Lung (tissue), 12 donors: ENCODE results near the gene VEZT. TPM values are rescaled to one million over a fixed set of nuclear protein-coding genes. Genes with fewer than 3 reads are reported as not detected.

Experiments used
- ATAC-seq: fragments of 200-7000 bp; cut with Tn5 transposase; one replicate; pipeline ENCODE4 v1.9.1; 2020; ENCODE audit warnings: moderate number of reproducible peaks; ENCODE audit not compliant: insufficient read depth, low FRiP score
- DNase-seq, 3 donors: peaks; one replicate each; pipeline ENCODE4 v3.0.0-alpha.2; 2013 to 2017
- H3K27ac ChIP-seq, 2 donors: one replicate each; pipeline ENCODE4 v1.5.1; 2013; ENCODE audit warnings: mild to moderate bottlenecking in 2 of 2, moderate library complexity in 2 of 2, control low read depth in 1 of 2, inconsistent platforms in 1 of 2, low read depth in 1 of 2, low read length in 1 of 2
- H3K27me3 ChIP-seq, 3 donors: one replicate each; pipeline ENCODE4 v1.5.1; 2013; ENCODE audit warnings: low read length in 2 of 3; ENCODE audit not compliant: control insufficient read depth in 3 of 3, insufficient read depth in 3 of 3
- H3K36me3 ChIP-seq, 4 donors: one replicate each; pipeline ENCODE4 v1.5.1; 2013; ENCODE audit warnings: low read length in 4 of 4, mild to moderate bottlenecking in 1 of 4, moderate library complexity in 1 of 4; ENCODE audit not compliant: control insufficient read depth in 4 of 4, insufficient read depth in 4 of 4
- H3K4me1 ChIP-seq, 5 donors: one replicate each; pipeline ENCODE4 v1.5.1; 2013; ENCODE audit warnings: low read length in 5 of 5, mild to moderate bottlenecking in 2 of 5, moderate library complexity in 1 of 5; ENCODE audit not compliant: control insufficient read depth in 5 of 5, insufficient read depth in 5 of 5
- H3K4me3 ChIP-seq: one replicate; pipeline ENCODE4 v1.5.1; 2013; ENCODE audit warnings: mild to moderate bottlenecking, control low read depth, moderate library complexity
- H3K9ac ChIP-seq, 2 donors: one replicate each; pipeline ENCODE4 v1.5.1; 2013; ENCODE audit warnings: low read length in 2 of 2, control low read depth in 1 of 2; ENCODE audit not compliant: insufficient read depth in 1 of 2
- H3K9me3 ChIP-seq, 4 donors: one replicate each; pipeline ENCODE4 v1.5.1; 2013; ENCODE audit warnings: low read length in 3 of 4, mild to moderate bottlenecking in 1 of 4, moderate library complexity in 1 of 4; ENCODE audit not compliant: control insufficient read depth in 4 of 4, insufficient read depth in 3 of 4
- WGBS, 2 donors: extraction: QIAGEN DNeasy Blood & Tissue Kit; methylation state at CpG; one replicate each; pipeline ENCODE4 v1.1.7; 2013; 5-methylcytosine and 5-hydroxymethylcytosine counted together
- polyA plus RNA-seq, 2 donors: library from polyadenylated mRNA; stranded (reverse); fragments of 200-250 nt; gene quantifications; one replicate each; pipeline ENCODE4 v1.2.1, GENCODE V29; 2013
- total RNA-seq, 2 donors: library from RNA; depleted of rRNA in 1 of 2; stranded (reverse); fragments of >200 nt in 1 of 2; gene quantifications; one replicate each; pipeline ENCODE4 v1.2.1, GENCODE V29; 2014 to 2021
- TF ChIP-seq, protein P1 (sequence below): IDR thresholded peaks from 2 replicates; pipeline ENCODE4 v1.5.1; 2012; ENCODE audit warnings: mild to moderate bottlenecking; ENCODE audit errors: control extremely low read depth, extremely low read depth
- donor health status: control.
- donor health status: control.
- donor health status: Bipolar disorder and iron deficiency.
- donor health status: healthy.
- donor health status: DM: yes; HTN: yes; CAD: no.

VEZT gene
- total and polyA plus RNA-seq, 4 donors, result 28.6 to 144 (median 47.3) TPM

DNA sequence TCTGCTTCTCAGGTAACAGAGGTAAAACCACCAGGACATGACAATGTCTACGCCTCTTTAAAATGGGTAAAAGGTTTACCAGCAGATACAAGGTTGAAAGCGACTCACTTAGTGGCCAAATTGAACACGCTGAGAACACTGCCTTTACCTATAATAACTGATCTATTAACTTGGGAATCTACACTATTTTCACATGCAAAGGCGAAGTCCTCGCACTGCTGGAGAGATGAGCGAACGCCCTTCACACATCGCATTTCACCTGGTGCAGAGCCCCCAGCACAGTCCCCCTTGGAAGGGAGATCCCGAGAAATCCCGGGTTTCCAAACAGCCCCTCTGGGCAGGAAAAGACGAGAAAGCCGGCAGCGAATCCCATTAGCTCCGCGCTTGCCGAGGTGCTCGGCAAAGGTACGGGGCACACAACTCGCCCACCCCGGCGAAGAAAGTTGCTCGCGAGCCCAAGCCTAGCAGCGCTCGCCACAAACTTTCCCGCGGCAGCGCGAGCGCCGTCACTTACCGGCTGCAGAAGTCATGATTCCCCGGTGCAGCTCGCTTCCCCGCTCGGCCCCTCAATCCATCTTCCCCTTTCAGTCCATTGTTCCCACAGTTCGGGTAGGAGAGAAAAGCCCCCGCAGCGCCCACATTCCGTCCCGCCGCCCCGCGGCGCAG is 763 bp upstream of the VEZT start:
- TF ChIP-seq, protein P1, sequence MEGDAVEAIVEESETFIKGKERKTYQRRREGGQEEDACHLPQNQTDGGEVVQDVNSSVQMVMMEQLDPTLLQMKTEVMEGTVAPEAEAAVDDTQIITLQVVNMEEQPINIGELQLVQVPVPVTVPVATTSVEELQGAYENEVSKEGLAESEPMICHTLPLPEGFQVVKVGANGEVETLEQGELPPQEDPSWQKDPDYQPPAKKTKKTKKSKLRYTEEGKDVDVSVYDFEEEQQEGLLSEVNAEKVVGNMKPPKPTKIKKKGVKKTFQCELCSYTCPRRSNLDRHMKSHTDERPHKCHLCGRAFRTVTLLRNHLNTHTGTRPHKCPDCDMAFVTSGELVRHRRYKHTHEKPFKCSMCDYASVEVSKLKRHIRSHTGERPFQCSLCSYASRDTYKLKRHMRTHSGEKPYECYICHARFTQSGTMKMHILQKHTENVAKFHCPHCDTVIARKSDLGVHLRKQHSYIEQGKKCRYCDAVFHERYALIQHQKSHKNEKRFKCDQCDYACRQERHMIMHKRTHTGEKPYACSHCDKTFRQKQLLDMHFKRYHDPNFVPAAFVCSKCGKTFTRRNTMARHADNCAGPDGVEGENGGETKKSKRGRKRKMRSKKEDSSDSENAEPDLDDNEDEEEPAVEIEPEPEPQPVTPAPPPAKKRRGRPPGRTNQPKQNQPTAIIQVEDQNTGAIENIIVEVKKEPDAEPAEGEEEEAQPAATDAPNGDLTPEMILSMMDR, result no peak
- peak overlapping the region; percentile 62 for H3K4me3 ChIP-seq
- H3K27ac ChIP-seq, result peak overlapping the region; percentile 94 to 96
- no peaks in the 10 kb centered on the region for H3K9me3 ChIP-seq
- WGBS, 2 donors, result 0% methylated on average over 43 to 45 of the region's 45 CpGs
- ATAC-seq (peak; percentile 9), DNase-seq (peak in 2 of 3 donors; percentile 50 to 74)
- H3K9ac ChIP-seq, result peak overlapping the region; percentile 63 to 68
- H3K36me3 ChIP-seq, result no peaks in the 10 kb centered on the region
- no peaks in the 10 kb centered on the region for H3K27me3 ChIP-seq
- peaks cover 3 to 15% (median 8%) of the 10 kb centered on the region in 5 donors for H3K4me1 ChIP-seq

DNA sequence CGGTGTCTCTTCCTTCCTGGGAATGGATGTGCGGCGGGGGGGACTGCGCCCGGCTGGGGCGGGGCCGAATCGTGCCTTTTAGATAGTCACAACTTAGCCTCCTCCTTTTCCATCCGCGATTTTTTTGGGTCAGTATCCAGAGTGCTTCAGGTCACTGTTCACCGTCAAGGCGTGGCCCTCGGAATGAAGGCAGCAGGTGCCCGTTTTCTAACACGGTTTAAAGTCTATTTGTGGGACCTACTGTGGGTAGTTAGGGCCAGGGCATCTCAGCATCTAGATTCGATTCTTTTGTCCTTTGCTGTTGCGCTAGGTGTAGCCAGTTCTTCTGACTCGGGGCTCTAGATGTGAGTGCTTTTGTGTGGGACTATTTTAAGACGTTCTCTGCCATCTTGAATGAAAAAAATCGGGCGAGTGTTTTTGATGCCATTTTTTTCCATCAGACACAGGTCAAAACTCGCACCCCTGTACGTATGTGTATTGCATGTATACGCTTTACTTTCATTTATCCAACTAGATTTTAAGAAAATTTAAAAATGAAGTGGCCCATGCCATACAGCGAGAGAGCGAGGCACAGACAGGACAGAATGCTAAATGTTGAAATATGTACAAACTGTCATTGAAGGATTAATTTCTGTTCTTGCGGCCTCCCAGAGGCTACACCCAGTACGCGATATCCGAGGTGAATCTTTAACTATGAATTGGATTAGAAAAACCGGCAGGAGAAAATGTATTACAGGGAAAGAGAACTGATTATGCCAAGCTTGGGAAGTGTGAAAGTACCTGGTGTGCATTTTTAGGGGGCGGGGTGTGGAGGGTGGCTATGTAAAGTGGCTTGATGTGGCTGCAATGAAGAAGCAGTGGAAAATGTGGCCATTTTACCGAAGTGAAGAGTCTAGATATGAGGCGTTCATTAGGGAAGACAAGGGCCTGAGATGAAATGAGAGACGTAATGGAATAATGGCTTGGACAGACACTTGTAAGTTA is 835 bp downstream of the VEZT start:
- no peaks in the 10 kb centered on the region for H3K27me3 ChIP-seq
- peak overlapping the region; percentile 69 for H3K4me3 ChIP-seq
- H3K9me3 ChIP-seq, result no peaks in the 10 kb centered on the region
- DNase-seq (peak; percentile 34 to 75 (median 71)), ATAC-seq (peak; percentile 39)
- peaks cover 3 to 15% (median 6%) of the 10 kb centered on the region in 5 donors for H3K4me1 ChIP-seq
- no peaks in the 10 kb centered on the region for H3K36me3 ChIP-seq
- TF ChIP-seq, protein P1, result no peak
- peak overlapping the region; percentile 60 to 96 for H3K9ac ChIP-seq
- 1% methylated on average over 35 of the region's 35 CpGs for WGBS, 2 donors
- H3K27ac ChIP-seq, result peak overlapping the region; percentile 96 to 97

DNA sequence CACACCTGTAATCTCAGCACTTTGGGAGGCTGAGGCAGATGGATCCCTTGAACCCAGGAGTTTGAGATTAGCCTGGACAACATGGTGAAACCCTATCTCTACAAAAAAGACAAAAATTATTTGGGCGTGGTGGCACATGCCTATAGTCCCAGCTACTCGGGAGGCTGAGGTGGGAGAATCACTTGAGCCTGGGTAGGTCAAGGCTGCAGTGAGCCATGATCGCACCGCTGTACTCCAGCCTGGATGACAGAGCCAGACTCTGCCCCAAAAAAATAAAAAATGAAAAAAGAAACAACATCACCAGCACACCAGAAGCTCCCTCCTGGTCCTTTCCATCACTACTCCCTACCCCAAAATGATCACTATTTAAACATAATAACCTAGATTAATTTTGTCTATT is 2.6 kb downstream of the VEZT start:
- no peak for DNase-seq
- no peak for ATAC-seq
- no peak overlapping the region for H3K9ac ChIP-seq
- WGBS, 2 donors, result 90 to 92% methylated on average over 4 of the region's 4 CpGs
- H3K4me1 ChIP-seq, result peaks cover 2 to 12% (median 5%) of the 10 kb centered on the region in 5 donors
- no peak overlapping the region for H3K4me3 ChIP-seq
- H3K36me3 ChIP-seq, result peaks cover 0 to 10% (median 3%) of the 10 kb centered on the region in 4 donors
- H3K27ac ChIP-seq, result peak overlapping the region in 1 of 2 donors; percentile 22
- TF ChIP-seq, protein P1, result no peak
- no peaks in the 10 kb centered on the region for H3K9me3 ChIP-seq
- H3K27me3 ChIP-seq, result no peaks in the 10 kb centered on the region
